Calu3 (cell line): ENCODE data around the gene TSC2. TPM values are rescaled to one million over a fixed set of nuclear protein-coding genes. Genes with fewer than 3 reads are reported as not detected.

Source experiments
- BruUV-seq: library from RNA; stranded (reverse); fragments of 400-500 nt; replicated peaks from 2 replicates; lab custom pipeline; 2021; lab: Mats Ljungman, UMichigan
- CTCF ChIA-PET: fragments of 300-600 bp; sonication (Branson Sonifier 250); formaldehyde crosslinking; loops from one replicate; lab custom pipeline; 2022; ENCODE audit warnings: antibody characterized with exemption; lab: Charles Lee
- DNase-seq: peaks from one replicate; pipeline ENCODE4 v3.0.0; 2022
- H3K27ac Mint-ChIP-seq: one replicate; pipeline ENCODE4 v1.8.0; 2022; ENCODE audit warnings: mixed read lengths; ENCODE audit not compliant: unreplicated experiment
- H3K27me3 Mint-ChIP-seq: one replicate; pipeline ENCODE4 v1.8.0; 2022; ENCODE audit warnings: mixed read lengths; ENCODE audit not compliant: unreplicated experiment
- H3K36me3 Mint-ChIP-seq: one replicate; pipeline ENCODE4 v1.8.0; 2022; ENCODE audit warnings: mild to moderate bottlenecking, moderate library complexity, mixed read lengths; ENCODE audit not compliant: insufficient read depth, unreplicated experiment
- H3K4me1 Mint-ChIP-seq: one replicate; pipeline ENCODE4 v1.8.0; 2022; ENCODE audit warnings: mild to moderate bottlenecking, low read depth, mixed read lengths; ENCODE audit not compliant: unreplicated experiment
- H3K4me3 Mint-ChIP-seq: one replicate; pipeline ENCODE4 v1.8.0; 2022; ENCODE audit warnings: mild to moderate bottlenecking, low read depth, moderate library complexity, mixed read lengths; ENCODE audit not compliant: unreplicated experiment
- H3K9me3 Mint-ChIP-seq: one replicate; pipeline ENCODE4 v1.8.0; 2022; ENCODE audit warnings: low read depth, mixed read lengths; ENCODE audit not compliant: unreplicated experiment
- CTCF ChIP-seq: fragments of 200-600 bp; IDR thresholded peaks from one replicate; pipeline ENCODE4 v1.8.0; 2022; ENCODE audit warnings: antibody characterized with exemption; ENCODE audit not compliant: unreplicated experiment
- intact Hi-C: fragments of 100-400 bp; cut with micrococcal nuclease; formaldehyde crosslinking; loops from one replicate; pipeline ENCODE4 v1.10.0; 2022; ENCODE audit not compliant: unreplicated experiment
- total RNA-seq: library from RNA; stranded (reverse); gene quantifications from 2 replicates; pipeline ENCODE4 v1.2.3, GENCODE V29; 2022

The TSC2 gene
- total RNA-seq, 1 experiment from 2014 or later: 170 TPM

- no peak overlapping the region for H3K27ac Mint-ChIP-seq
- no peak for DNase-seq
- intact Hi-C loops: no loop called here
- peaks cover 21% of the 10 kb centered on the region for H3K36me3 Mint-ChIP-seq
- CTCF ChIA-PET: no interaction called here
- no peaks in the 10 kb centered on the region for H3K4me1 Mint-ChIP-seq
- no peaks in the 10 kb centered on the region for H3K27me3 Mint-ChIP-seq
- BruUV-seq: no TSS peak
- H3K4me3 Mint-ChIP-seq: no peak overlapping the region
- H3K9me3 Mint-ChIP-seq: no peaks in the 10 kb centered on the region
- no peak for TF ChIP-seq CTCF
These were observed 12.9 kb upstream of the TSC2 start for GRCh38 chr16:2034696-2035430.

GRCh38 chr16:2035431-2036199, 12.2 kb upstream of the TSC2 start:
- intact Hi-C loops: no loop called here
- CTCF ChIA-PET: interaction anchor here (0.6 kb wide), 1 partner anchor 107 kb away, joined by 6 read pairs; no protein-coding TSS in a partner anchor
- Mint-ChIP-seq H3K4me1 (peaks cover 4% of the 10 kb centered on the region), H3K9me3 (no peaks in the 10 kb centered on the region), H3K36me3 (peaks cover 28% of the 10 kb centered on the region), H3K27me3 (no peaks in the 10 kb centered on the region), H3K27ac (no peak overlapping the region), H3K4me3 (no peak overlapping the region)
- no peak for TF ChIP-seq CTCF
- no TSS peak for BruUV-seq
- no peak for DNase-seq

GRCh38 chr16:2036200-2036966, 11.4 kb upstream of the TSC2 start:
- TF ChIP-seq CTCF: no peak
- no peak for DNase-seq
- no peak overlapping the region for H3K4me3 Mint-ChIP-seq
- peaks cover 12% of the 10 kb centered on the region for H3K4me1 Mint-ChIP-seq
- no peak overlapping the region for H3K27ac Mint-ChIP-seq
- no TSS peak for BruUV-seq
- no peaks in the 10 kb centered on the region for H3K9me3 Mint-ChIP-seq
- H3K27me3 Mint-ChIP-seq: no peaks in the 10 kb centered on the region
- CTCF ChIA-PET: interaction anchor here (0.6 kb wide), 1 partner anchor 108 kb away, joined by 6 read pairs; no protein-coding TSS in a partner anchor
- intact Hi-C loops: no loop called here
- peaks cover 33% of the 10 kb centered on the region for H3K36me3 Mint-ChIP-seq

GRCh38 chr16:2037115-2037514, 10.7 kb upstream of the TSC2 start:
- Mint-ChIP-seq H3K4me1 (peaks cover 15% of the 10 kb centered on the region), H3K36me3 (peaks cover 35% of the 10 kb centered on the region), H3K9me3 (no peaks in the 10 kb centered on the region), H3K4me3 (no peak overlapping the region), H3K27ac (no peak overlapping the region), H3K27me3 (no peaks in the 10 kb centered on the region)
- no peak for DNase-seq
- intact Hi-C loops: no loop called here
- no TSS peak for BruUV-seq
- CTCF ChIA-PET: no interaction called here
- TF ChIP-seq CTCF: no peak
